HG02840 (cell line): ENCODE results near the gene TBCE.

ENCODE experiments used
- ATAC-seq: cut with Tn5 transposase; IDR thresholded peaks from one replicate; pipeline ENCODE4 v1.9.1; 2021; ENCODE audit warnings: mild to moderate bottlenecking, moderate library complexity, moderate number of reproducible peaks; ENCODE audit not compliant: unreplicated experiment, low FRiP score

Gene TBCE

DNA sequence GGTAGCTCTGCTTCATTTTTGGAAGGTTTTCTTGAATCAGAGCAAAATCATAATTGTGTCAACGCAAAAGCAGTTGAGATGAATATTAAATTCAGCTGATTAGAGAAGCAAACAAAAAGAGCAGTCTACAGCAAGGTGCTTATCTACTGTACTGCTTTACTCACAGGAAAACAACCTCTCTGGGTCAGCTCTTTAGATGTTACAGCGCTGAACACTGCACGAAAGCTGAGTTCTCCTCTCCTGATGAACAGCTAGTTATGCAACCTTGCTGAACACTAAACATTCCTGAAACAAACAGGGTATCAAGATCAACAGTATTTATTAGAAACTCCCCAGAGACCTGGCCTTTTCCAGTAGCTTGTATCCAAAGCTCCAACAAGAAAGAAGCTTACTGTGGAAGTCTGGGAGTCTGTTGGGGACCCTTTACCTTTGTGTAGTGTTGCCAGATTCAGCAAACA lies 41.3 kb downstream of the TBCE start:
- no peak for ATAC-seq

DNA sequence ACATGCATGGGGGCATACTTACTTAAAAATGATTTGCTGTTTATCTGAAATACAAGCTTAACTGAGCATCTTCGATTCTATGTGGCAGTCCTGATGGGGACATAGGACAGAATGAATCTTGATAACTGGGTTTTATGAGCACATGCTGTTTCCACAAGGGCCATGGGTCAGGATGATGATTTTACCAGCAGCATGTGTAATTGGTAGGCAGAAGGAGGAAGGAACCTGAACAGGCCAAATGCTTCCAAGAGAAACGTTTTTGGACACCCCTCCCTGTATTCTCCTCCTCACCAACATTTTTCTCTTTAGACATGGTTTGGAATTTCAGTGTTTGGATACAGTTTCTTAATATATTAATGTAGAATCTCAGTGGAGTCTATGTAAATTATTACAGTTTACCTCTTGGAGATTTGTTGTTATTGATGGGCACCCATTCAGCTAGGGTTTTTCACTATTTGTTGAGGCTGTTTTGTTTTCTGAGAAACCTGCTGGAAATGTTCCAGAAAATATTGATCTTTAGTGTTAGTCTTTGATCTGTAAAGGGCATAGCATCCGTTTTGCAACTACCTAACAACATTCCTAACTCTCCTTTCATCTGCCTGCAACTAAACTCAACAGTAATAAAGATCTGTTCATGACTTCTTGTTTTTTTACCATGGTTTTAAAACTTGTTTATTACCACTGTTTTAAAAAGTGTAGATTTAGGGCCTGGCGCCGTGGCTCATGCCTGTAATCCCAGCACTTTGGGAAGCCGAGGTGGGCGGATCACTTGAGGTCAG lies 42.0 kb downstream of the TBCE start:
- ATAC-seq = no peak

DNA sequence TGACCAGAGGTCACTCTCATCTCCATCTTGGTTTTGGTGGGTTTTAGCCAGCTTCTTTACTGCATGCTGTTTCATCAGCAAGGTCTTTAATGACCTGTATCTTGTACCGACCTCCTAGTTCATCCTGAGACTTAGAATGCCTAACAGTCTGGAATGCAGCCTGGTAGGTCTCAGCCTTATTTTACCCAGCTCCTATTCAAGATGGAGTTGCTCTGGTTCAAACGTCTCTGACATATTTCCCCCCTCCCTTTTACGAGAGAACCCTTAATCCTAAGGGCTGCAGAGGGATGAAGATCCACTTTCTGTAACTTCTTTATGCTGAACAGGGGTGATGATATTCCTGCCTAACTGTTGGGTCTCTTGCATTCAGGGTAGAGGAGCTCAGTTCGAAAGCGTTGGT lies 43.2 kb downstream of the TBCE start:
- ATAC-seq = no peak

DNA sequence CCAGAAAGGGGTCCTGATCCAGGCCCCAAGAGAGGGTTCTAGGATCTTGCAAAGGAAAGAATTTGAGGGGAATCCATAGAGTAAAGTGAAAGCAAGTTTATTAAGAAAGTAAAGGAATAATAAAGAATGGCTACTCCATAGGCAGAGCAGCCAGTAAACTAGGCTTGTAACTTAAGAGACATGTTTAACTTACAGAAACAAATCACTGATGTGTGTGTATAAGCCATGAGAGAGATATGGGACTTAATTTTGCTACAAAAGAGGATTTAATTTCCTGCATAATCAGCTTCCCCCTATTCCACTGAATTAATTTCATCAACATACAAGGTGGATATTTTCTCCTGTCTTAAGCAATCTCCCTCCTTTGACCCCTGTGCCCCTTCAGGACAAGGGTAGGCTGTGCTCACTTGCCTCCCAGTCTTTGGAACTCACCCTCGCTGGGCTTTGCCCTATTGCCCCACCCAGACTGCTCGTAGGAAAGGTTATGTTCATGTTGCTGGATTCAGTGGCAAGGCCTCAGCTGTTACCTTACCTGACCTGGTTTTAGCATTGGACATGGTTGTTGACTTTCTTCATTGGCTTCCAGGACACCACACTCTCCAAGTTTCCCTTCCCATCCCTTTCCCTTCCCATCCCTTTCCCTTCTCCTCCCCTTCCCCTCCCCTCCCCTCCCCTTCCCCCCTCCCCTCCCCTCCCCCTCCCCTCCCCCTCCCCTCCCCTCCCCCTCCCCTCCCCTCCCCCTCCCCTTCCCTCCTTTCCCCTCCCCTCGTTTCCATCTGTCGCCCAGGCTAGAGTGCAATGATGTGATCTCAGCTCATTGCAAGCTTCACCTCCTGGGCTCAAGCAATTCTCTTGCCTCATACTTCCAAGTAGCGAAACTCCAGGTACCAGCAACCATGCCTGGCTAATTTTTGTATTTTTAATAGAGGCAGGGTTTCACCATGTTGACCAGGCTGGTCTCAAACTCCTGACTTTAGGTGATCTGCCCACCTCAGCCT lies 44.6 kb downstream of the TBCE start:
- ATAC-seq = no peak

DNA sequence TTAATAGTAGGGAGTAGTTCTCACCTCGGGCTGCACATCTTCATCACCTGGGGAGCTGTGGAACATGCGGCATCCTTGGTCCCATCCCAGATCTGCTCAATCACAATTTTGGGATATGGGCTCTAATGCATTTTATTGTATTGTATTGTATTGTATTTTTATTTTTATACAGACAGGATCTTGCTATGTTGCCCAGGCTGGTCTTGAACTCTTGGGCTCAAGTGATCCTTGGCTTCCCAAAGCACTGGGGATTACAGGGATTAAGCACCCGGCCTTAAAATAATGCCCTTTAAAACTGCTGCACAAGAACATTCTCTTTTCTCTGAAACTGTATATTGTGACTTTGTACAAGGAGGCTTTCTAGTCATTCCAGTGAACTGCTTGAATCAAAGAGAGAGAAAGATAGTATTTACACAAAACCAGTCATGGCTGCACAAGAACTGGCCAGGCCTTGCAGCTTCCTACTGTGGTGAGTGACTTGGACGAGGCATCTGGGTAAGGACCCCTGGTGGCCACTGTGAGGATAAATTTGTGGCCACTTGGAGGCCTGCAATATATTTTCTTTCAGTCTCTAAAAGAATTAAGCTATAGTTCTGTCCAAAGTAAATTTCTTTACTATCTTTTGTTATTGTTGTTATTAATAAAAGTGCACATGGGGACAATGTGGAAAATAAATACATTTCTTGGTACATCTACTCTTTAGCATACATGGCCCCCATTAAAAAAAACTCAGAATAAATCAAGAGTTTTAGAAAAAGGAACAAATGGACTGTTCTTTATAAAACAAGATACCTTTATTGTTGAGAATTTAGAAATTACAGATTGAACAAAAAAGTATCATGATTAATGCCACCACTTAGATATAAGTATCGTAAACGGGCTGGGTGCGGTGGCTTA lies 48.0 kb downstream of the TBCE start:
- ATAC-seq = no peak

DNA sequence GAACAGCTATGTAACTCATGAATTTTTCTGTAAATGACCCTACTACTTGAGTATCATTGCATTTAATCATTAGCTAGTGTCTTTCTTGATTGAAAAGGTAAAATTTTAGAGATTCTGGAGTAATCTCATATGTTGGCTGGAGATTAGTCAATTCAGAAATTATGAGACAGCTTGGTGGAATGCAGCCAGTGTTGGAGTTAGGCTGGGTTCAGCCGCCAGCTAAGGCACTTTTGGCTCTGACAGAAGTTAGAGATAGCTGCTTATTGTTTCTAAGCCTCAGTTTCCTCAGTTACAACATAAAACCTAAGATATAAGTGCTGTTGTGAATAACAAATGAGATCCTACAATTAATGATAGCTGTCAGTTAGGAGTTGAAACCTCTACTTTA lies 49.4 kb downstream of the TBCE start:
- ATAC-seq = no peak

DNA sequence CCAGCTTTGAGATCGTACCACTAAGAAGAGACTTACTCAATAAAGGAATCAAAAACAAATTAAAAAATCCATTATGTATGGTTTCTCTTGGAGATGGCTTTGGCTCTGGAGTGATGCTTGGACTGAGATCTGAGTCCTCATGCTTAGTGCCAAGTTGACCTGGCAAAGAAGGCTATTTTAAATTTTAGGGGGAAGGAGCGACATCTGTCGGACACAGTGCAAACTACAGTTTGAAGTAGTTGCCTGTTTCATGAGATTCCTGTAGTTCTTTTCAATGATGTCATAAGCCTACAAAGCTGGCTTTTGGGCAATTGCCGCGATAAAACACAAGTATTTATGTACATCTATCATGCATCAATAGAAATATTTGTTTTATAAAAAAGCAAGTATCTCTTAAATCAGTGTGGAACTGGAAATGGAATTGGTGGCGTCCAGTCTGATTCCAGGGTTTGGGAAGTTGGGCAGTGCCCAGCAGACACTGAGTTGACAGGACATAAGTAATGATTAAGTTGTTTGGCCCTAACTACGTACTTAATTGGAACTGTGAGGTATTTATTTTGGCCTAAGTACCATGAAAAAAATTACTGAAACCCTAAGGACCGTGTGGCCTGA lies 50.0 kb downstream of the TBCE start:
- no peak for ATAC-seq

DNA sequence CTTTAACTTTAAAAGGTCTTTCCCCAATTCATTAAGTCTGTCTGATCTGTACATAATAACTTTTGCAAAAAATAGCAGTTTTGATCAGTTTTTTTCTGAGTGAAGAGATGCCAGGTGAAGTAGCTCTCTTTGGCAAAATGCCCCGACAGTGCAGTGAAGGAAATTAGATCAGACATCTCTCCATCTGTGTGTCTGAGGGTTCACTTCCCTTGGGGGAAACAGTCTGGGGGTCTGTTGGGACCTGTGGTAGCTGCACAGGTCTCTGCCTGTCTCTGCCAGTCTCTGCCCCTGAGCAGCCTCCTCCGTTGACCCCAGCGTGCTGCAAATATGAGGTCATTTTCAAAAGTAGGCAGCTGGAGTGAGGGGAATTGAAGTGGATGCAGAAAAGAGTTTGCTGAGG lies 54.5 kb downstream of the TBCE start:
- no peak for ATAC-seq

DNA sequence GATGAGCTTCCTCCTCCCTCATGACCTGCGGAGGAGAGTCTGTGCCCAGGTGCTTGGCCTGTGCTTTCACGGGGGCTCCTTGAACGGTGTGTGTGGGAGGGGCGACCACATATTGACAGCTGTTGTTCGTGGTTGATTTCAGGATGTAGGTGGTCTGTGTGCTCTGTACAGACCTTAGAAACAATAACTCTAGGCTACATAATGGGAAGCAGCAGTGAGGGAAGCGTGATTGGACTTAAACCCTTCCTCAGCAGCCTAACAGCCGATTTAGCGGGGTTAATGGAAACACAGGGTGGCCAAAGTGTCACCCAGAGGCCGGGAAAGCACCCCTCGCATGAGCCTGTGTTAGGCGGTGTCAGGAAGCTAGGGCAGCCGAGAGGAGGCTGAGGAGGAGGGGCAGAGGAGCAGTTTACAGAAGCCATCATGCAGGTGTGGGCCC lies 56.0 kb downstream of the TBCE start:
- no peak for ATAC-seq

DNA sequence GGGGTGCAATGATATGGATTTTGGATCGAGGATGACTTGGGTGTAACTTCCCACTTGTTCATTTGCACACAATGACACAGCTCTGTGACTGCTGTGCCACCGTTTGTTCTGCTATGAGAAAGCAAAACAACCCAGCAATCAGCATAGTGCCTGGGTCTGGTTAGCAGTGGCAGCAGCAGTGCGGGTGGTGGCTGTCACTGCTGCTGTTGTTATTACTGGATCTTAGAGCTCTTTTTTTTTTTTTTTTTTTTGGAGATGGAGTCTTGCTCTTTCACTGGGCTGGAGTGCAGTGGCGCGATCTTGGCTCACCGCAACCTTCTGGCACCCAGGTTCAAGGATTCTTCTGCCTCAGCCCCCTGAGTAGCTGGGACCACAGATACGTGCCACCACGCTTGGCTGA lies 56.9 kb downstream of the TBCE start:
- ATAC-seq = no peak

DNA sequence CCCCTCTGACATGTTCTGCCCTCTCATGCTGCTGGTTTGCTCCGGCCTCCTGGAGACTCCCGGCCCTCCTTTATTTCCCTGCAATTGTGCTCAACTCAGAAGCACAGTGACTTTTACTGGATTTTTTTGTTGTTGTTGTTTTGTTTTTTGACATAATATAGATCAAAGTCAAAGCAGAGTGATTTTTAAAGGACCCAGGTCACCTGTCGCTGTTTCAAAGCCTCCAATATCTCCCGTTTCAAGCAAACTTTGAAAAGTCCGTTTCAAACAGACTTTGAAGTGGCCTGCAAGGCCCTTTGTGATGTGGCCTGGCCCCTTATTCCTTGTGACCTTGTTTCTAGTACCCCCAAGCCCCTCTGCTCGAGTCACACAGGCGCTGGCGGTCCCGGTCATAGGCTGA lies 58.1 kb downstream of the TBCE start:
- ATAC-seq = no peak

DNA sequence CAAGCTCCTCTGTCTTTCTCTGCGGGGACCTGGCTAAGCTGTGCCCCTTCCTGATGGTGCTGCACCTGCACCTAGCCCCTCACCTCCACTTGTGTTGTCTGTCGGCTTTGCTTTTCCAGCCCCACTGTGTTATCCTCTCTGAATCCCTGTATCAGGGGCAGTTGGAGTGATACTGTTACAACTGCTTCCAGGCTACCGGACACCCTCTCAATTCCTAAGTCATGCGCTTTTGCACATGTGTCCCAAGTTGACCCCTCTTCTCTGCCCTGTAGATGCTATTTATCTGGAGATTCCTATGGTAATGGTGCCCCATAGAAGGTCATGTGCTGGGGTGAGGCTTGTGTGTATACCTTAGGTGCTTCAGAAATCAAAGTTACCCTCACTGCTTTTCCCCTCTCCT lies 58.9 kb downstream of the TBCE start:
- ATAC-seq = no peak

DNA sequence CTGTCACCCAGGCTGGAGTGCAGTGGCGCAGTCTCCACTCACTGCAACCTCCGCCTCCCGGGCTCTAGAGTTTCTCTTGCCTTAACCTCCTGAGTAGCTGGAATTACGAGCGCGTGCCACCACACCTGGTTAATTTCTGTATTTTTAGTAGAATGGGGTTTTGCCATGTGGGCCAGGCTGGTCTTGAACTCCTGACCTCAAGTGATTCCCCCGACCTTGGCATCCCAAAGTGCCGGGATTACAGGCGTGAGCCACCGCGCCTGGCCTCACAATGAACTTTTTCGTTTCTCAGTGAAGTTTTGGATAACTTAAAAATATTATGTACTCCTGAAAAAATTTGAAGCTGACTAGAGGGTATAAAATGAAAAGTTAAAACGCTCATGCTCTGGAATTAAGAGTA lies 59.5 kb downstream of the TBCE start:
- no peak for ATAC-seq

DNA sequence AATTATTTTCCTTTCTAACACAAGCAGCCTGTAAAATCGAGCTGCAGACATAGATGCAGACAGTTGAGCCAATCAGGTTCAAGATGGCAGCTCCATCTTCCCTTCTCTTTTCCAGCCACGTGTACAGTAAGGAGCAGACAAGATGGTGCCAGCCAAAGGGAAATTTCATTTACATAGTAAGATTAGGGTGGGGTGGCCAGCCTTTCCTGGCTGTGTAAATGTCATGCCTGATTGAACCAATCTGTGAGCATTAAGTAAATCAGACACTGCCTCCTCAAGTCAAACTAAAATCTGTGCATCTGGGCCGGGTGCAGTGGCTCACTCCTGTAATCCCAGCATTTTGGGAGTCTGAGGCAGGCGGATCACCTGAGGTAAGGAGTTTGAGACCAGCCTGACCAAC lies 60.2 kb downstream of the TBCE start:
- no peak for ATAC-seq

DNA sequence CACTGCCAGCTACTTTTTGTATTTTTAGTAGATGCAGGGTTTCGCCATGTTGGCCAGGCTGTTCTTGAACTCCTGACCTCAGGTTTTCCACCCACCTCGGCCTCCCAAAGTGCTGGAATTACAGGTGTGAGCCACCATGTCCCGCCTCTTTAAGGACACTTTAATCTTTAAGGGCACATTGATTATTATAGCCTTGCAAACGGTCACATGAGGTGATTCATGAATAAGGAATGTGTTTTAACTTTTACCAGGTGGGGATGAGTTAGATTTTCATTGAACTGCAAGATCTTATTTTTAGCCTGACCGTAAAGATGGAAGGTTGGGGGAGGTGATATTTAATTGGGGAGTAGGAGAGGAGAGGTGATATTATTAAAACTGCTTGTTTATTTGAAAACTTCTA lies 61.9 kb downstream of the TBCE start:
- ATAC-seq = no peak

DNA sequence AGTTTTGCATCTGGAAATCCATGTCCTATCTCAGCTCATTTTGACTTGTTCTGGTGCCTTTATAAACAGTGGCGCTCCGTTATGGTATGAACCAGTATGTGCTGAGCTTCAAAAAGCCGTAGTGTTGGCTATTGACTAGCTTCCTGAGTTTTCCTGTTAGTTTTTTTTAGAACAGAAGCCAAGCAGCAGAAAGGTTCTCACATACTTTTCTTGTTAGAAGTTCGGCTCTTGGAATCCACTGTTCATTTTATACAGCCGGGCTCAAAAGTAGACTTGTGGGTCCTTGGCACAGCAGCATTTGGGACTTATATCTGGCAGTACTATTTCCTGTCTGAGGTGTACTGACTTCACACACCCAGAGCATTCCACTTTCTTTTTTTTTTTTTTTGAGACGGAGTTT lies 63.8 kb downstream of the TBCE start:
- ATAC-seq = no peak

DNA sequence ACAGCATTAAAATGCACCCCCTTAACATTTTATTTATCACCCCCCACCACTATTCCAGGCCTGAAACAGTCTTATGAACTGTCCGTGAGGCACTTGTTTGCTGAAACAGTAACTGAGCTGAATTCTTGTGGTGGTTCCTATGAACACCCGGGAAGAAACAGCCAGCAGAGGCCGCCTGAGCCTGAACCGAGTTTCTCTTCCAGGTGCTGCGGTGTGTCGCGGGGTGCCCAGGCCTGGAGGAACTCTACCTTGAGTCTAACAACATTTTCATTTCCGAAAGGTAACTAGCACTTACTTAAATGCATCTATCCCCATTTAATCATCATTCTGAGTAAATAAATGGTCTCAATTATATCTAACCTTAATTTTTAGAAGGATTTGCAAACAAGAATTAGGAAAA lies 66.8 kb downstream of the TBCE start:
- no peak for ATAC-seq

DNA sequence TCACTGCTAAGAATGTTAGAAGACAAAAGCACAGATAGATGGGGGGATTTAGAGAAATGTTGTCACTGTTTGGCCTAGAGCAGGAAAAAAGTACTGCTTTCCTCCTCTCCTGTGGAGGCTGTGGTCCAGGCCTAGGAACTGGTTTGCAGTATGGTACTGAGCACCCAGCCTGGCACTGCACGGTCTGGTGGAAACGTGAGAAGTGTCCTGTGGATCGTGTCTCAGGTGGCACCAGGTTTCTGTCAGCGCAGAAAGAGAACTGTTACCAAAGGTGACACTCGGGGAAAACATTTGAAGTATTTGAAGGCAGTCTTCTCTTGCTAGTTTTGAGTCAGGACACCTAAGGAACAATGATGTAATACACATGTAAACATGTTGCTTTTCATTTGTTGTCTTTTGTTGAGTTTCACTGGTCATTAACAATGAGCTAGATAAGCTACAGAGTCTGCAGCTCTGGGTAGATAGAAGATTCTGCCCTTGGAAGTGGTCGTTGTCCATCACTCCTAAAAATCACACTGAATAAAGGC lies 74.0 kb downstream of the TBCE start:
- ATAC-seq = no peak

DNA sequence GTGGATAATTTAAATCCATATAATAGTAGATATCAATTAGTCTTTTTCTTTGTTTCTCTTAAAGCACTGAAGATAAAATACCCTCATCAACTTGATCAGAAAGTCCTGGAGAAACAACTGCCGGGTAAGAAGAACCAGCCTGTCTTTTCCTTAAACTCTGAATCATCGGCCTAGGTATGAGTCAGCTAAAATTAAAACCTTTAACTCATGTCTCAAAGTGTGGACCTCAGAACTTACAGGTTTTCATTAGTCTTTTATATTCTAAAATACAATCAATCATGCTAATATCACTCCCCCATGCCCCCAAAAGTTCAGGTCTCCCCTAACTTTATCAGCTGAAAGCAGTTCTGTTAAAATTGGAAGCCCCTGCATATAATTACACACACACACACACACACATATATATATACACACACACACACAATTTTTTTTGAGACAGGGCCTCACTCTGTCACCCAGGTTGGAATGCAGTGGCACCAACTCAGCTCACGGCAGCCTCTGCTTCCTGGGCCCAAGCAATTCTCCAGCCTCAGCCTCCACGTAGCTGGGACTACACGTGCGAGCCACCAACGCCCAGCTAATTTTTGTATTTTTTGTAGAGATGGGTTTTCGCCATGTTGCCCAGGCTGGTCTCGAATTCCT lies 75.7 kb downstream of the TBCE start:
- ATAC-seq = no peak
